Measurements from ENCODE around the gene FMNL2.

FMNL2 gene

GRCh38 chr2:152694161-152694661 is 359.2 kb downstream of the FMNL2 start:
- Histone ChIP-seq H3K9me3 (ENCODE audit: low read length) (no peaks in the 10 kb centered on the region), H3K36me3 (ENCODE audit: insufficient read depth, low read length) (peaks cover 48% of the 10 kb centered on the region), H3K9me2 (ENCODE audit: low read depth, low read length) (no peaks in the 10 kb centered on the region), H3K4me1 (ENCODE audit: insufficient read depth, low read length, severe bottlenecking) (no peaks in the 10 kb centered on the region), H2AFZ (ENCODE audit: low read length) (no peak overlapping the region), H3F3A (ENCODE audit: insufficient read depth, low read length) (no peaks in the 10 kb centered on the region), H3K27me3 (ENCODE audit: insufficient read depth, low read length) (no peaks in the 10 kb centered on the region), H4K20me1 (ENCODE audit: insufficient read depth, low read length) (peaks cover 3% of the 10 kb centered on the region; the same call in 1 of the 2 replicates), H3K4me2 (ENCODE audit: low read length) (no peak overlapping the region), H3K79me2 (ENCODE audit: insufficient read depth, low read length) (peaks cover 51% of the 10 kb centered on the region), H3K4me3 (ENCODE audit: low read depth, low read length, poor library complexity, severe bottlenecking) (no peak overlapping the region), H3K9ac (ENCODE audit: low read length) (no peak overlapping the region), H3K27ac (ENCODE audit: low read depth, low read length, poor library complexity, severe bottlenecking) (no peak overlapping the region)
- TF ChIP-seq EZH2 (IDR thresholded peaks at IDR 0.05; ENCODE audit: borderline replicate concordance, low read length), result no peak
- no peak for TF ChIP-seq CTCF (IDR thresholded peaks at IDR 0.05; ENCODE audit: low read length)

- Histone ChIP-seq H4K20me1 (ENCODE audit: insufficient read depth, low read length) (peaks cover 3% of the 10 kb centered on the region; the same call in 1 of the 2 replicates), H3K79me2 (ENCODE audit: insufficient read depth, low read length) (peaks cover 67% of the 10 kb centered on the region), H3F3A (ENCODE audit: insufficient read depth, low read length) (no peaks in the 10 kb centered on the region), H3K4me3 (ENCODE audit: low read depth, low read length, poor library complexity, severe bottlenecking) (no peak overlapping the region), H3K36me3 (ENCODE audit: insufficient read depth, low read length) (peaks cover 60% of the 10 kb centered on the region), H3K4me2 (ENCODE audit: low read length) (no peak overlapping the region), H3K27ac (ENCODE audit: low read depth, low read length, poor library complexity, severe bottlenecking) (no peak overlapping the region), H3K9me3 (ENCODE audit: low read length) (no peaks in the 10 kb centered on the region), H3K27me3 (ENCODE audit: insufficient read depth, low read length) (no peaks in the 10 kb centered on the region), H3K9ac (ENCODE audit: low read length) (no peak overlapping the region), H2AFZ (ENCODE audit: low read length) (no peak overlapping the region), H3K4me1 (ENCODE audit: insufficient read depth, low read length, severe bottlenecking) (no peaks in the 10 kb centered on the region), H3K9me2 (ENCODE audit: low read depth, low read length) (no peaks in the 10 kb centered on the region)
- no peak for TF ChIP-seq EZH2 (IDR thresholded peaks at IDR 0.05; ENCODE audit: borderline replicate concordance, low read length)
- no peak for TF ChIP-seq CTCF (IDR thresholded peaks at IDR 0.05; ENCODE audit: low read length)
These were observed 360.8 kb downstream of the FMNL2 start for GRCh38 chr2:152695763-152696162.

- Histone ChIP-seq H2AFZ (ENCODE audit: low read length) (no peak overlapping the region), H3K79me2 (ENCODE audit: insufficient read depth, low read length) (peaks cover 74% of the 10 kb centered on the region), H4K20me1 (ENCODE audit: insufficient read depth, low read length) (peaks cover 3% of the 10 kb centered on the region; the same call in 1 of the 2 replicates), H3K27me3 (ENCODE audit: insufficient read depth, low read length) (no peaks in the 10 kb centered on the region), H3K9me3 (ENCODE audit: low read length) (no peaks in the 10 kb centered on the region), H3K27ac (ENCODE audit: low read depth, low read length, poor library complexity, severe bottlenecking) (no peak overlapping the region), H3K4me3 (ENCODE audit: low read depth, low read length, poor library complexity, severe bottlenecking) (no peak overlapping the region), H3K4me2 (ENCODE audit: low read length) (no peak overlapping the region), H3K36me3 (ENCODE audit: insufficient read depth, low read length) (peaks cover 67% of the 10 kb centered on the region), H3K9ac (ENCODE audit: low read length) (no peak overlapping the region), H3K9me2 (ENCODE audit: low read depth, low read length) (no peaks in the 10 kb centered on the region), H3K4me1 (ENCODE audit: insufficient read depth, low read length, severe bottlenecking) (no peaks in the 10 kb centered on the region), H3F3A (ENCODE audit: insufficient read depth, low read length) (no peaks in the 10 kb centered on the region)
- TF ChIP-seq EZH2 (IDR thresholded peaks at IDR 0.05; ENCODE audit: borderline replicate concordance, low read length), result no peak
- TF ChIP-seq CTCF (IDR thresholded peaks at IDR 0.05; ENCODE audit: low read length), result no peak
These were observed 361.5 kb downstream of the FMNL2 start for GRCh38 chr2:152696476-152696875.
